ENCODE data around the gene RAPGEF3. TPM values are rescaled to one million over a fixed set of nuclear protein-coding genes. Genes with fewer than 3 reads are reported as not detected.

Gene RAPGEF3
- total and polyA plus RNA-seq, 9 of the 15 experiments (the other 6 are each of a cell fraction or from before 2014, with no cell fraction given) = 0.03 to 0.78 (median 0.37) TPM; not detected in 1

DNA sequence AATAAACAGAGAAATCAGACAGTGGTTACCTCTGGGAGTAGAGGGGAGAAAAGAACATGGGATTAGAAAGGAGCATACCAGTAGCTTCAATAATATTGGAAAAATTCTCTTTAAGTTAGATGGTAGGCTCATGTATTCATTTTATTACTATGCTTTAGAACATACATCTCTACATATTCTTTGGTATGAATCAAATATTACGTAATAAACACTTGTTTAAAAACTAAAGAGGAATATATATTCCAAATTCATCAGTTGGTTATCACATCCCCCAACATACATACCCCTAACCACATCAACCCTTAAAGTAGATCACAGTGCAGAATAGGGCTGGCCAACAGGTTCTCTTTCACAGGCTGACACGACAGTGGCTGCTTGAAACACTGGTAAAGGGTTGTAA, 58.4 kb downstream of the RAPGEF3 start:
- no peak overlapping the region for H3K4me3 ChIP-seq
- TF ChIP-seq CEBPG (CRISPR knock-in tag; IDR thresholded peaks at IDR 0.05) = no peak
- peak in 1 of 2 experiments; percentile 83; a peak in 2 of 4 replicates for TF ChIP-seq CEBPG (tag; conservative IDR thresholded peaks at IDR 0.05 in 1 of 2, IDR thresholded peaks at IDR 0.05 in 1 of 2)
- no peak for TF ChIP-seq E2F3 (CRISPR knock-in tag; IDR thresholded peaks at IDR 0.05)
- TF ChIP-seq SRSF1 (IDR thresholded peaks at IDR 0.05; ENCODE audit: low read depth, low read length) = no peak
- TF ChIP-seq CEBPB (tag; IDR thresholded peaks at IDR 0.05) = peak; percentile 83
- TF ChIP-seq, protein P1, sequence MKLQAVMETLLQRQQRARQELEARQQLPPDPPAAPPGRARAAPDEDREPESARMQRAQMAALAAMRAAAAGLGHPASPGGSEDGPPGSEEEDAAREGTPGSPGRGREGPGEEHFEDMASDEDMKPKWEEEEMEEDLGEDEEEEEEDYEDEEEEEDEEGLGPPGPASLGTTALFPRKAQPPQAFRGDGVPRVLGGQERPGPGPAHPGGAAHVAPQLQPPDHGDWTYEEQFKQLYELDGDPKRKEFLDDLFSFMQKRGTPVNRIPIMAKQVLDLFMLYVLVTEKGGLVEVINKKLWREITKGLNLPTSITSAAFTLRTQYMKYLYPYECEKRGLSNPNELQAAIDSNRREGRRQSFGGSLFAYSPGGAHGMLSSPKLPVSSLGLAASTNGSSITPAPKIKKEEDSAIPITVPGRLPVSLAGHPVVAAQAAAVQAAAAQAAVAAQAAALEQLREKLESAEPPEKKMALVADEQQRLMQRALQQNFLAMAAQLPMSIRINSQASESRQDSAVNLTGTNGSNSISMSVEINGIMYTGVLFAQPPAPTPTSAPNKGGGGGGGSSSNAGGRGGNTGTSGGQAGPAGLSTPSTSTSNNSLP (IDR thresholded peaks at IDR 0.05; ENCODE audit: borderline replicate concordance, low read depth, low read length) = no peak
- TF ChIP-seq BRD4 (IDR thresholded peaks at IDR 0.05) = no peak
- no peak for TF ChIP-seq PHF20 (IDR thresholded peaks at IDR 0.05; ENCODE audit: partially characterized antibody)
- FAIRE-seq = no peak
- no peaks in the 10 kb centered on the region for H4K20me1 ChIP-seq (replicated peaks; ENCODE audit: control insufficient read depth, insufficient read depth, low read length)
- peaks cover 48% of the 10 kb centered on the region for H3K79me2 ChIP-seq (ENCODE audit: control insufficient read depth, insufficient read depth, low read length)
- no TSS peak for BruUV-seq (replicated peaks)
- no peak overlapping the region for H3K27ac ChIP-seq (ENCODE audit: extremely low read depth, low read depth, low read length)
- no peaks in the 10 kb centered on the region for H3K9me3 ChIP-seq (replicated peaks; ENCODE audit: control insufficient read depth, insufficient read depth, low read depth, low read length)
- intact Hi-C loops (cut with micrococcal nuclease) = no loop called here
- POLR2A ChIA-PET = no interaction called here
- peaks cover 76% of the 10 kb centered on the region for H3K36me3 ChIP-seq (ENCODE audit: control insufficient read depth, insufficient read depth, low read length)
- no peak for DNase-seq (ENCODE audit: extremely low read depth in 1 of 4, low spot score in 3 of 4)
- no peak overlapping the region for H2AFZ ChIP-seq (ENCODE audit: low read depth, low read length)
- peaks cover 4 to 10% of the 10 kb centered on the region in 2 experiments; a peak in 3 of 5 replicates for H3K4me1 ChIP-seq (replicated peaks in 1 of 2; ENCODE audit: control insufficient read depth in 2 of 2, insufficient read depth in 2 of 2, low read length in 2 of 2)
- ATAC-seq = no peak
- CTCF ChIA-PET (ENCODE audit: low intra/inter-chr PET ratio) = no interaction called here
- H3K4me2 ChIP-seq (ENCODE audit: insufficient read depth, low read length) = no peak overlapping the region
- H3K9ac ChIP-seq (ENCODE audit: insufficient read depth in 1 of 2, low read depth in 2 of 2, low read length in 2 of 2) = no peak overlapping the region
- in situ Hi-C loops (cut with MboI) = no loop called here
- 96% methylated on average over 2 of the region's 2 CpGs for WGBS (ENCODE audit: insufficient coverage, low coverage, missing lambda C conversion rate)
- no peaks in the 10 kb centered on the region for H3K27me3 ChIP-seq (ENCODE audit: control insufficient read depth in 2 of 2, insufficient read depth in 2 of 2, low read length in 2 of 2)
- H3K9me1 ChIP-seq (ENCODE audit: control insufficient read depth, insufficient read depth, low read length) = no peaks in the 10 kb centered on the region
